NCI-H128 (cell line): ENCODE data around the gene KCNMA1.

Experiments
- DNase-seq: peaks from one replicate; lab custom pipeline; 2025; ENCODE audit not compliant: unreplicated experiment; lab: John Stamatoyannopoulos, UW

Gene KCNMA1

DNA sequence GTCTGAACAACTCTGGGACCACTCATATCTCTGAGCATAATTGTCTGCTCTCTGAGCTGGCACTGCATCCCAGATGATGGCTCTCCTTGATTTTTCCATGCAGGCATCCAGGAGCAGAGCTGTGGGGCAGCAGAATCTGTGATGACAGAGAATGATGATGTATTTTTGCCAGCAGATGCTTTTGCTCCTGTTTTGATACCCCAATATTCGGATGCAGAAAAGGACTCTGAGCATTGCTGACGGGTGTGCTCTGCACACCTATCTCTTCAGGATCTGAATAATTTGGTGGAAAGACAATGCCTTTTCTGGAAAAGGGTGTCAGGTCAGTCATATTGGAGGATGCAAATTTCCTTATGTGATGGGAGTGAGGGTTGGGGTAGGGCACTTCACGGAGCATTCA is 735.9 kb downstream of the KCNMA1 start:
- DNase-seq: no peak

DNA sequence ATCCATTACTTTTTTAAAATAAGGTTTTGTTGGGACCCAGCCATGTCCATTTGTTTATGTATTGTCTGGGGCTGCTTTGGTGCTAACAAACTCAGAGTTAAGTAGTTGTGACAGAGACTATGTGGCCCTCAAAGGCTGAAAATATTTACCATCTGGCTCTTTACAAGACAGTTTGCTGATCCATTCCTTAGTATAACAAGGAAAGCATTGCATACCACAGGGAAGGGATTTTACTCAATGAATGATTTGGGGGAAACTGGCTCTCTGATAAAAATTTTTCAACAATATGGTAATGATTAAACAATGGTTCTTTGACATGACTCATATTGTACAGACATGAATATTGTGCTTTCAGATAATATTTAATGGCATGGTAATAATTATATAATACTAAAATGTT is 738.1 kb downstream of the KCNMA1 start:
- DNase-seq: no peak

- DNase-seq: no peak
Measured at GRCh38 chr10:76892766-76893479, 744.7 kb downstream of the KCNMA1 start.

GRCh38 chr10:76887223-76888010 is 750.2 kb downstream of the KCNMA1 start:
- no peak for DNase-seq

- no peak for DNase-seq
Measured at GRCh38 chr10:76885816-76886215, 751.8 kb downstream of the KCNMA1 start.

- no peak for DNase-seq
Measured at GRCh38 chr10:76884673-76885275, 752.8 kb downstream of the KCNMA1 start.

DNA sequence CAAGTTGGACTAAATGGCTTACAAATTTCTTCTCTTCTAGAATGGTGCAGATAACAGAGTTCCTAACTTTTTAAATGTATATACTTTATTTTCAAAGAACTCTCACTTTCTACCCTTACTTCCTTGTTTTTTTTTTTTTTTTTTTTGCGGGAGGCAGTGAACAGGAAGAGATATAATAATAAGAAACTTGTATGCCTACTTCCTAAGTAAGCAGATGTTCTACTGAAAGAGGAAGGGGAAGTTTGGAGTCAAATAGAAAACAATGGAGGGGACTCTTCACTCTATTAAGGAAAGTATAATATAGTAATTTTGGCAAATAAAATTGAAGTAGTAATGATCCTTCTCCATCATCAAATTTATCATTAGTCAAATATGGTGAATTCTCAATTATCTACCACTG is 754.0 kb downstream of the KCNMA1 start:
- no peak for DNase-seq

DNA sequence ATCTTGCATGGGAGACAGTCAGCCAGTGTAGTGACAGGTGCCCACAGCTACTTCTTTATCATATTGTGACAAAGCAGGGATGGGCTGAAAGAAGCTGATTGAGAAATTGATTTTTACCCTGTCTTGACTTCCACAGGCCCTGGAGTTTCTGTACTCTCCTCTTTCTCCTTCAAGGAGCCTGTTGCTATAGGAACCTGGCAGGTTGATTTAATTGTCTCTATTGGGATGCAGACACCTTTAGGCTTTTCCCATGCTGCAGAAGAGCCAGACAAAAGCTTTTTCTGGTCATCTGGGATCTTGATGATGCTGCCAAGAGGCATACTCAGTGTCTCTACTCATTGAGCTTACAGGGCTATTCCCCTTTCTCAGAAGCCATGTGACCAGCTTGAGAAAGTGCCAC is 754.8 kb downstream of the KCNMA1 start:
- DNase-seq: no peak

DNA sequence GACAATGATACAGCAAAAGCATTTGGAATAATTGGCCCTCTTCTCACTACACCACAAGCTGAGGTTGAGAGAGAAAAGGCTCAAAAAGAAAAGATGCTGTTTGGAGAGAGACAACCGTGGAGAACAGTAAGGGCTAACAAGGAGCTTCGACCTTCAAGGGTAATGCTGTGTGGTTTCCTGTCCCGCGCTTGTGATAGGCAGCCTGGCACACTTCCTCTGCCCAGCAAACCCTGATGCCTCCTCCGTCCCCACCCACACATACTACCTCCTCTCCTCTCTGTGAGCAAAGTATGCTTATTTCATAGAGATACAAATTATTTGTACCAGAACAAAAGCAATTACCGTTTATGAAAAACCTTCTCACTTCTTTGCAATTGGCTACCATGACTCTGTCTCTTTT is 755.4 kb downstream of the KCNMA1 start:
- no peak for DNase-seq

DNA sequence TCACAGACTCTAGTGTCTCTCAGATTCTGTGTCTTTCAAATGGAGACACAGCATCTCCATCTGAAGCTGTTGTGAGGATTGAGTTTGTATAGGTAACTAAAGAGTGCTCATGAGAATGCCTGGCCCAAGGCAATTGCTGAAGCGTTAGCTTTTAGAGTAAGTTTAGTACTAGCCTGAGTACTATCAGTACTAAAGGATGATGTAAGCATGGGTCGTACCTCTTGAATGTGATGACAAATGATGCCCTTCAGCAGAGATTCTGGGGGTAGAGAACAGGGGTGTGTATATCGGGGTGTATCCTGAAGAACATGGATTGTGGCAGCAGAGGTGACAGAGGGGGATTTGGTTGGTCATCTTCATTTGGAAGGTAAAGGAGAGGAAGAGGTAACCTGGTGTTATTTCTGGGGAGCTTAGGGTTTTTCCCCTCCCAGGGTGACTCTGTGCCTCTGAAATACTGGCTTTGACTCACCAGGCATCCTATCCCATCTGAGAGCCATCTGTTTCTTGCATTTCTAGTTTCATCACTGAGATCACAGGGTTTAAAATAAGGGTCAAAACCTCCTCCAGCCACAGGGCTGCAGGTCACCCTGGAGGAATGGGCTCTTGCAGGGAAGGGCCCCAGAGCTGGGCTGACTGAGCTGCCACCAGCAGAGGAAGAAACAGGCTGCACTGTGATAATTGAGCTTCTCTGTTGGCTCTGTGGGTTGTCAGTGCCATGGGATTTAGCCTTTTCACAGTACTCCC is 756.0 kb downstream of the KCNMA1 start:
- DNase-seq: no peak

DNA sequence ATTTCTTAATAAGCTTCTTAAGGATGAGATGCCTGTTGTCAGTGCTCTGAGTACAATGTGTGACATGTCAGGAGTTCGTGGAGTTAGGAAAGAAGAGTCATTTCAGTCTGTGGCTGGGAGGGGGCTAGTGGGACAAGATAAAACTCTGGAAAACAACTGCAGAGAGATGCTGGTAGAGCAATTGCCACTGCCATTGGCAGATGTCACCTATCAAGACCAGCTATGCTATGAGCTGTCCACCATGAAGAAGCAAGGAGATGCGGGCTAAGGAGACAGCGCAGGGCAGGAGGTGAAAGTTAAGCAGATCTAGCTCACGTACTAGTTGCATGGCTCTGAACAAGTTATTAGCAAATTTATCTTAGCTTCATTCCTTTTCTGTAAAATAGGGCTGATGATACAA is 756.7 kb downstream of the KCNMA1 start:
- no peak for DNase-seq

DNA sequence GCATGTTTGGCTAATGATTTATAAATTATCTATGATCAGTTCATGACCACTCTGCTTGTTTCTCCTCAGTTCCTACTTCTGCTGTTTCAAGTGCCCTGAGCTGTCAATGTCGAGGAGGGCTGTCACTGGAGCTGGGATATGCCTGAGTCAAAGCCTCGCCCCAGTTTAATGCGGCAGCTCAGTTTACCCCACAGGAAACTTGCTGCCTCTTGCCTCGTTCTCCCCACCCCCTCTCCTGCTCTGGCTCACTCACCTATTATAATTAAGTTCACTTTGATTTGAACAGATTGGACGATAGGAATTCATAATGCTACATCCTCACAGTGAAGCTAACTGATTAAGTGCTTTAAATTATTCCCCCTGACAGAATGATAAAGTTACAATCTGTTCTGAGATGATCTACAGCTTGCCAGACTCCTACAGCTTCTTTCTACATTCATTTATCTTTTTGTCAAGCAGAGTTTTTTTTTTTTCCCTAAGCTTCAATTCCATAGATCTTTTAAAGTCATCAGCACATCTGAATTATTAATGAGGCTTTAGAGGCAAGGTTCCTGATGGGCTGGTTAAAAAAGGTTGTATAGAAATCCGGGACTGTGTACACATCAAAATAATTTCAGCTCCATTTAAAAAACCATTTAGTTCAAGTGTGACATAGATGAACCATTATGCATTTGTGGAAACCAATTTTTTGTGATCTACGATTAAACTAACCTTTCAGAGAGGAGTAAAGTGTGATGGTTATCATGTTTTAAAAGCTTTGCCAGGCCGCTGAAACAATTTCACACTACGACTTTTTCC is 758.3 kb downstream of the KCNMA1 start:
- no peak for DNase-seq

GRCh38 chr10:76878514-76878913 is 759.1 kb downstream of the KCNMA1 start:
- DNase-seq: no peak

DNA sequence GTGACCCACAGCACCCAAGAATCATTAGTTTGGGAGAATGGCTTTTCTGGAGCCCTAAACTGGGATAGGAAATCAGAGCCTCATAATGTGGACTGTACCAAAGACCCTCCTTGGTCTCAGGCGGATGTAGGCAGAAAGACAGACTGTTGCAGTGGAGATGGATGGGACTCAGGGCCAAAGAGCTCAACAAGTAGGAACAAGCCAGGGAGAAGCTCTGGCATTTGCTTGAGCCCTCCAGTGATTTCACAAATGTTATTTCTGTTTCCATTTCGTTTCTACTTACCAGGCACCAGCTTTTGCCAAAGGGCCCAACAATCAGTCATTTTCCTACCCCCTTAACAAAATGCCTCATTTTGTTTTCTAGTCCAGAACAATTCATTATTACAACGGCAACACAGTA is 762.7 kb downstream of the KCNMA1 start:
- no peak for DNase-seq

- no peak for DNase-seq
Measured at GRCh38 chr10:76874176-76874575, 763.4 kb downstream of the KCNMA1 start.

DNA sequence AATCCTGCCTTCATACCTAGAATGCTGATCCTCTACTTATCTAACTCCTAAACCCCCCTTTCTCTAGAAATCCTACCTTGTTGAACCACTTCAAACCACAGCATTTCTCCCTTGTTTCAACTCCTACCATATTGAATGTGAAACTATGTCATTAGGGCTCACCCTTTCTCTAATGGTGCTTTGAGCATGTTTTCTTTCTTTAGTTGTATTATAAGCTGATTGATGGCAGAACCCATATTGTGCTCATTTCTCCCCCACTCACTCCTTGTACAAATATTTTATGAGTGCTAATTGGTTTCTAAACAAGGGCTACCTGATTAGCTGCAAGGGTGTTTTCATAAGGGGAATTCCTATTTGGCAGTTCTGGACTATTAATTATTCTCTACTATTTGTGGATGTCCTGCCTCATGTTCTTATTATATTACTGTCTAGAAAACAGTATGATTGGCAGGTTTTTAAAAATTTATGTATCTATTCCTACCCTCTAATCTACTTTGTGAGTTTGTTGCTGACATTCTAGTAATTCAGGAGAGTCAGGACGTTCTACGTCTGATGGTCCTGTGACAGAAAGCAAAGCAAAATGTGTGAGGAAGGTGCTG is 765.8 kb downstream of the KCNMA1 start:
- no peak for DNase-seq

DNA sequence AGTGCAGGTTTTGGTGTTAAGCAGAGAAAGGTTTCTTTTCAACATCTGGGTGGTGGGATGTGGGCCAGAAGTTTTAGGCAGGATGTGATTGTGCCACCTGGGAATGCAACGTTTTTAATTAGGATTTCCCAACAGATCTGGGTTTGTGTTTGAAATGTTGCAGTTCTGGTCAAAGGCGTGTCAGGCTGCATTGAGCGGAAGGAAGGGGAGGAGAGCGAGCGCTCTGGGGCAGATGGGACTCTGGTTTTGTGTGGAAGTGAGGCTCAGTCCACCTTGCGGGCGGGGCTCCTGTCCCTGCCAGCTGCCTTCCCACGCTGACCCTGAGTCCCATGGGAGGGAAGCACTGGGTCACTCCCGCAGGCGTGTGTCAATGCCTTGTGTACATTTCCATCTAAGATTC is 767.7 kb downstream of the KCNMA1 start:
- DNase-seq: no peak

DNA sequence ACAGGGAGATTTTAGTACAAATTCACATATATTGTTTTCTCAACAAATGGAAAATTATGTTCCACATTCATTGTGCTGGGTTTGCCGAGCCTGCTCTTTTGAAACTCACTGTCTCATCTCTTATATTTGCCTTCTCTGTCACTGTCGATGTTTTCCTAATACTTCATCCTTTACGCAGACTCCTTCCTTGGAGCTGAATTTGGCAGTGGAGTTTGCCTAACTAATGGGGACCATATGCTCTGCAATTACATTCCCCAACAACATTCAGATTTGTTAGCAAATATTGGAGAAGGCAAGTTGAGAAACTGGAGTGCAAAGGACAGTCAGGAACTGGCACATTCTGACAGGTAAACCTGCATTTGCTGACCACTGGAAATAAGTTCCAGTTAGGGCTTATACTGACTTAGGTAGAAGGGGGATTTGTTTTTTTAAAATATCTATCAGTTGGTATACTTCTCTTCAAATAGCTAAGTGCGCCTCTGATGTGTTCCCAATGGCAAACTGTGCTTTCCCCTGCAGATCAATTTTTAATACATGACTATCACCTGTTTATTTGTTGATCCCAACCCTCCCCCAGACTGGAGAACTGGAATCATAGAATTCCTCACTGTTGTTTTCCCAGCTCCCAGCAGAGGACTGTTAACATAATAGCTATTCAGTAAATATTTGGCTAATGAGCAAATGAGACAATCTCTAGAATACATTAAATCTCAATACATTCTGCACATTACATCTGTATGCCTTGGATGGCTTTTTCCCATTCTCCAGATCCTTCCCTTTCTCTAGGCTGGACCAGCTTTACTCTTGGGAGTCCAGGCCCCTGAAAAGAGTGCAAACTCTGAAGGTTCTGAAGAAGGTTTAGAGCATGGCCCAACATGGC is 769.3 kb downstream of the KCNMA1 start:
- DNase-seq: no peak

- no peak for DNase-seq
Measured at GRCh38 chr10:76866841-76867586, 770.6 kb downstream of the KCNMA1 start.
